T follicular helper cell (primary cell): ENCODE results near the gene CCDC127.

Experiments used
- DNase-seq: peaks from one replicate; pipeline ENCODE4 v3.0.0-alpha.2; 2020; ENCODE audit warnings: low read depth

The CCDC127 gene

GRCh38 chr5:157126-157715 is 60.7 kb downstream of the CCDC127 start:
- no peak for DNase-seq

- DNase-seq = no peak
Measured at GRCh38 chr5:156411-157072, 61.4 kb downstream of the CCDC127 start.

DNA sequence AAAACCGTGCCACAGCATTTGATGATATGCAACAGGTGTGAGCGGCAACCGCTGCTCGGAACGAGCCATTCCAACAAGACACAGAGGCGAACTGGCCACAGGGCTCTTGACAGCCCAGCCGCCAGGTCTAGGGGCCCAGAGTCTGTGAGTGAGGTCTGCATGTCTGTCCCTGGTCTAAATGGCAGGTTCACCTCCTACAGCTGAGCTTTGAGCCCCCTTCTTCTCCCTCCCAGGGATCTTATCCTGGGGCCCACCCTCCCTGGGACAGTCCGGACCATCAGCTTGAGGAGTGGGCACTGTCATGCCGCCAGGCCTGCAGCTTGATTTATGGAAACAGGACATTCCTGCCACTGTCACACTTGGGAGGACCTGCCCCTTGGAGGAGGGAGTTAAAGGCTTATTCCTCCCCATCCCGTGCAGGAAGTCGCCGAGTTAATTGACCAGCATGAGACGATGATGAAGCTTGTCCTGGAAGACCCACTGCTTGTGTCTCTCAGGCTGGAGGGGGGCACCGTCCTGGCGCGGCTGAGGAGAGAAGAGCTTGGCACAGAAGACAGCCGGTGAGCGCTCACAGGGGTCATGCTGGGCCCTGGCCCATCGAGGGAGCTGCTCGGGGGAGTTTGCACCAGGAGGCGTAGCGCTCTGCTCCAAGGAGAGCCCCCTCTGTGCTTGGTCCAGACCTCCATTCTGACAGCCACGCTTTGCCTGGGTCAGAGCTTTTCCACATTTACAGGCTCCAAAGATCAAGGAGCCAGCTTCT is 62.1 kb downstream of the CCDC127 start:
- no peak for DNase-seq

DNA sequence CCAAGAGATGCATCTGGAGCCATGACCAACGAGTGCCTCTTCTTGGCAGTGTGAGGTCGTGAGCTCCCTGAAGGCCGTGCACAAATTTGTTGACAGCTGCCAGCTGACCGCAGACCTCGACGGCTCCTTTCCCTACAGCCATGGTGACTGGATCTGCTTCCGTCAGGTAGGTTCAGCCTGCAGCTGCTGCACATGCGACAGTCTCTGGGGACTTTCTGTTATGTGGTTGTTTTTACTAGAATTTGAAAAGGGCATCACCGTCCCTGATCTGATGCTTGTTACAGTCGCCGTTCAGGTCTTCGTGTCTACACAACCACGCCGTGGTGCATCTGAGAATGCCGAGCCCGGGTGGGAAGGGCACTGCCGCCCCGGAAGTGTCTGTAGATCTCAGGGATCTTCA is 63.1 kb downstream of the CCDC127 start:
- DNase-seq = no peak

- no peak for DNase-seq
Measured at GRCh38 chr5:154236-154635, 63.7 kb downstream of the CCDC127 start.

- DNase-seq = no peak
Measured at GRCh38 chr5:153256-153655, 64.7 kb downstream of the CCDC127 start.

- no peak for DNase-seq
Measured at GRCh38 chr5:152077-152476, 65.9 kb downstream of the CCDC127 start.

GRCh38 chr5:150746-151145 is 67.2 kb downstream of the CCDC127 start:
- no peak for DNase-seq

GRCh38 chr5:149745-150485 is 68.0 kb downstream of the CCDC127 start:
- DNase-seq = no peak

GRCh38 chr5:147751-148150 is 70.2 kb downstream of the CCDC127 start:
- no peak for DNase-seq
